Muscle of arm (tissue), 12 donors: Measurements from ENCODE around the gene ACAP1. TPM values are rescaled to one million over a fixed set of nuclear protein-coding genes. Genes with fewer than 3 reads are reported as not detected.
"Not testable (repeated sequence)": the region's sequence is repeated elsewhere in the genome, so short reads cannot be mapped to it uniquely, and the experiment has no call there.

Source experiments
- DNase-seq: peaks from one replicate; pipeline ENCODE4 v3.0.0-alpha.2; 2013
- polyA plus RNA-seq, 12 donors: library from polyadenylated mRNA; unstranded; fragments of 120-200 nt; gene quantifications; one replicate each; pipeline ENCODE4 v1.2.1, GENCODE V29; 2013; ENCODE audit not compliant: insufficient read length in 12 of 12

Gene ACAP1
- polyA plus RNA-seq, 12 donors: 2.8 to 17.4 (median 8.1) TPM; not detected in 1

- DNase-seq: peak; percentile 75
Observed at GRCh38 chr17:7351665-7352502, 15.6 kb downstream of the ACAP1 start, which contains the start of gene KCTD11. TSS of gene KCTD11 (plus strand) at chr17:7352162.

- no peak for DNase-seq
Observed at GRCh38 chr17:7352503-7352889, 16.2 kb downstream of the ACAP1 start.

GRCh38 chr17:7352910-7353635 is 16.7 kb downstream of the ACAP1 start:
- DNase-seq: no peak

- DNase-seq: no peak
Observed at GRCh38 chr17:7354262-7354843, 18.0 kb downstream of the ACAP1 start.

GRCh38 chr17:7355053-7355452 is 18.7 kb downstream of the ACAP1 start, which contains the start of gene TMEM95:
TSS of gene TMEM95 (plus strand) at chr17:7355156. CDS start at chr17:7355205, 49 bp downstream.
- DNase-seq: no peak

GRCh38 chr17:7355573-7355972 is 19.2 kb downstream of the ACAP1 start:
- no peak for DNase-seq

GRCh38 chr17:7356072-7356549 is 19.8 kb downstream of the ACAP1 start:
- peak; percentile 68 for DNase-seq

- DNase-seq: no peak
Observed at GRCh38 chr17:7356756-7357155, 20.4 kb downstream of the ACAP1 start.

GRCh38 chr17:7357381-7357780 is 21.1 kb downstream of the ACAP1 start:
- no peak for DNase-seq

GRCh38 chr17:7361906-7362305 is 25.6 kb downstream of the ACAP1 start:
- no peak for DNase-seq

- DNase-seq: no peak
Observed at GRCh38 chr17:7363311-7363710, 27.0 kb downstream of the ACAP1 start.

- not testable (repeated sequence) for DNase-seq
Observed at GRCh38 chr17:7365963-7366362, 29.6 kb downstream of the ACAP1 start.

GRCh38 chr17:7367083-7367482 is 30.8 kb downstream of the ACAP1 start:
- DNase-seq: no peak

- no peak for DNase-seq
Observed at GRCh38 chr17:7367918-7368598, 31.7 kb downstream of the ACAP1 start.

- not testable (repeated sequence) for DNase-seq
Observed at GRCh38 chr17:7368599-7368994, 32.3 kb downstream of the ACAP1 start.

- no peak for DNase-seq
Observed at GRCh38 chr17:7369825-7370224, 33.5 kb downstream of the ACAP1 start.

GRCh38 chr17:7370853-7371252 is 34.5 kb downstream of the ACAP1 start:
- no peak for DNase-seq

GRCh38 chr17:7374353-7374752 is 38.0 kb downstream of the ACAP1 start:
- DNase-seq: no peak

GRCh38 chr17:7379134-7379533 is 42.8 kb downstream of the ACAP1 start:
- DNase-seq: no peak

GRCh38 chr17:7380321-7380720 is 44.0 kb downstream of the ACAP1 start:
- no peak for DNase-seq

GRCh38 chr17:7380855-7381683 is 44.7 kb downstream of the ACAP1 start, which contains the start of gene TNK1:
TSS of gene TNK1 (plus strand) at chr17:7381089. CDS start at chr17:7382927, 1,838 bp downstream.
- DNase-seq: no peak
